ENCODE measurements around the gene CSK. TPM values are rescaled to one million over a fixed set of nuclear protein-coding genes. Genes with fewer than 3 reads are reported as not detected.

The CSK gene
- total RNA-seq, 3 donors from 2014 or later (not counting 1 experiment from before 2014, with no cell fraction given): 282 to 334 (median 287) TPM

DNA sequence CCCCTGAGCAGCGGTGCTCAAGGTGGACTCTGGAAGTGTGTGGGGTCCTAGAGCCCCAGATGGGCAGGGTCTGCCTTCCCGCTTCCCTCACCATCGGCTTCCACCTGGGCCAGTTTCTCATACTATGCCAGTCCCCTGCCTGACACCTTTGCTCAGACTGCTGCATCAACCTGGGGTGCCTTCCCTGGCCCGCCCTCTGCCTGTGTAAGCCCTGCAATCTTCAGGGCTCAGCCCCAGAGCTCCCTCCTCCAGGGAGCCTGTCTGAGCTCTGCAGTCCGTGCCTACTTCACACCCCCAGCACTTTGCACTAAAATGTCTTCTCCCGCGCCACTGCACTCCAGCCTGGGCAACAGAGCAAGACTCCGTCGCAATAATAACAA lies 13.1 kb downstream of the CSK start:
- Histone ChIP-seq H3K36me3 (ENCODE audit: control insufficient read depth, insufficient read depth, low read length) (peaks cover 35% of the 10 kb centered on the region), H3K4me1 (ENCODE audit: control insufficient read depth, insufficient read depth, low read length) (peaks cover 95% of the 10 kb centered on the region), H3K27ac (ENCODE audit: low read length) (peak overlapping the region; percentile 70), H3K27me3 (ENCODE audit: control insufficient read depth, insufficient read depth, low read length) (no peaks in the 10 kb centered on the region), H3K4me3 (ENCODE audit: low read length) (no peak overlapping the region), H3K9me3 (ENCODE audit: control insufficient read depth, insufficient read depth, low read length) (no peaks in the 10 kb centered on the region)
- intact Hi-C loops (cut with micrococcal nuclease): no loop called here
- Mint-ChIP-seq H3K4me3 (peak overlapping the region; percentile 76), H3K4me1 (peaks cover 64 to 83% of the 10 kb centered on the region in 2 donors), H3K9me3 (no peaks in the 10 kb centered on the region), H3K36me3 (no peaks in the 10 kb centered on the region), H3K27ac (peak overlapping the region; percentile 92 to 93), H3K27me3 (ENCODE audit: low read depth in 2 of 2) (no peaks in the 10 kb centered on the region)
- peak in 1 of 2 donors; percentile 52 for DNase-seq
- TF ChIP-seq, protein P1, sequence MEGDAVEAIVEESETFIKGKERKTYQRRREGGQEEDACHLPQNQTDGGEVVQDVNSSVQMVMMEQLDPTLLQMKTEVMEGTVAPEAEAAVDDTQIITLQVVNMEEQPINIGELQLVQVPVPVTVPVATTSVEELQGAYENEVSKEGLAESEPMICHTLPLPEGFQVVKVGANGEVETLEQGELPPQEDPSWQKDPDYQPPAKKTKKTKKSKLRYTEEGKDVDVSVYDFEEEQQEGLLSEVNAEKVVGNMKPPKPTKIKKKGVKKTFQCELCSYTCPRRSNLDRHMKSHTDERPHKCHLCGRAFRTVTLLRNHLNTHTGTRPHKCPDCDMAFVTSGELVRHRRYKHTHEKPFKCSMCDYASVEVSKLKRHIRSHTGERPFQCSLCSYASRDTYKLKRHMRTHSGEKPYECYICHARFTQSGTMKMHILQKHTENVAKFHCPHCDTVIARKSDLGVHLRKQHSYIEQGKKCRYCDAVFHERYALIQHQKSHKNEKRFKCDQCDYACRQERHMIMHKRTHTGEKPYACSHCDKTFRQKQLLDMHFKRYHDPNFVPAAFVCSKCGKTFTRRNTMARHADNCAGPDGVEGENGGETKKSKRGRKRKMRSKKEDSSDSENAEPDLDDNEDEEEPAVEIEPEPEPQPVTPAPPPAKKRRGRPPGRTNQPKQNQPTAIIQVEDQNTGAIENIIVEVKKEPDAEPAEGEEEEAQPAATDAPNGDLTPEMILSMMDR (IDR thresholded peaks at IDR 0.05): no peak
- 47% methylated on average over 5 of the region's 9 CpGs for WGBS (ENCODE audit: insufficient coverage)
- peak in 2 of 3 donors; percentile 15 to 31 for ATAC-seq

DNA sequence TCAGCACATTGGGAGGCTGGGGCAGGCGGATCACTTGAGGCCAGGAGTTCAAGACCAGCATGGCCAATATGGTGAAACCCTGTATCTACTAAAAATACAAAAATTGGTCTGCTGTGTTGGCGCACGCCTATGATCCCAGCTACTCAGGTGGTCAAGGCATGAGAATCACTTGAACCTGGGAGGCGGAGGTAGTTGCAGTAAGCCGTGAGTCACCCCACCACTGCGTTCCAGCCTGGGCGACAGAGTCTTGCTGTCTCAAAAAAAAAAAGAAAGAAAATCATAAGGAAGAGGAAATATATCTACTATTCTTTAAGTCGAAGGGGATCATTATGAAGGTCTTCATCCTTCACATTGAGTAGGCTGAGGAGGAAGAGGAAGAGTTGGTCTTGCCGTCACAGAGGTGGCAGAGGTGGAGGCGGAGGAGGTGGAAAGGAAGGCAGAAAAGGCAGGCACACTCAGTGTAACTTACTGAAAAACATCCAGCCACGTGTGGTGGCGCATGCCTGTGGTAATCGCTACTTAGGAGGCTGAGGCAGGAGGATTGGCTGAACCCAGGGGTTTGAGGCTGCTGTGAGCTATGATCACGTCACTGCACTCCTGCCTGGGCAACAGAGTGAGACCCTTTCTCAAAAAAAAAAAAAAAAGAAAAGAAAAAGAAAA lies 14.2 kb downstream of the CSK start:
- H3K27ac ChIP-seq (ENCODE audit: low read length): peak overlapping the region; percentile 70
- H3K36me3 ChIP-seq (ENCODE audit: control insufficient read depth, insufficient read depth, low read length): peaks cover 45% of the 10 kb centered on the region
- Mint-ChIP-seq H3K4me3 (peak overlapping the region; percentile 76), H3K36me3 (no peaks in the 10 kb centered on the region), H3K4me1 (peaks cover 56 to 80% of the 10 kb centered on the region in 2 donors), H3K9me3 (no peaks in the 10 kb centered on the region), H3K27ac (peak overlapping the region; percentile 92 to 93), H3K27me3 (ENCODE audit: low read depth in 2 of 2) (no peaks in the 10 kb centered on the region)
- no peaks in the 10 kb centered on the region for H3K9me3 ChIP-seq (ENCODE audit: control insufficient read depth, insufficient read depth, low read length)
- peak in 1 of 3 donors; percentile 22 for ATAC-seq
- H3K4me1 ChIP-seq (ENCODE audit: control insufficient read depth, insufficient read depth, low read length): peaks cover 96% of the 10 kb centered on the region
- DNase-seq: peak in 1 of 2 donors; percentile 61
- no peak overlapping the region for H3K4me3 ChIP-seq (ENCODE audit: low read length)
- intact Hi-C loops (cut with micrococcal nuclease): loop anchor here (1.0 kb wide), 1 partner anchor 9 kb away; no protein-coding TSS in a partner anchor
- TF ChIP-seq, protein P1 (IDR thresholded peaks at IDR 0.05): no peak
- WGBS (ENCODE audit: insufficient coverage): 54% methylated on average over 14 of the region's 14 CpGs
- no peaks in the 10 kb centered on the region for H3K27me3 ChIP-seq (ENCODE audit: control insufficient read depth, insufficient read depth, low read length)

DNA sequence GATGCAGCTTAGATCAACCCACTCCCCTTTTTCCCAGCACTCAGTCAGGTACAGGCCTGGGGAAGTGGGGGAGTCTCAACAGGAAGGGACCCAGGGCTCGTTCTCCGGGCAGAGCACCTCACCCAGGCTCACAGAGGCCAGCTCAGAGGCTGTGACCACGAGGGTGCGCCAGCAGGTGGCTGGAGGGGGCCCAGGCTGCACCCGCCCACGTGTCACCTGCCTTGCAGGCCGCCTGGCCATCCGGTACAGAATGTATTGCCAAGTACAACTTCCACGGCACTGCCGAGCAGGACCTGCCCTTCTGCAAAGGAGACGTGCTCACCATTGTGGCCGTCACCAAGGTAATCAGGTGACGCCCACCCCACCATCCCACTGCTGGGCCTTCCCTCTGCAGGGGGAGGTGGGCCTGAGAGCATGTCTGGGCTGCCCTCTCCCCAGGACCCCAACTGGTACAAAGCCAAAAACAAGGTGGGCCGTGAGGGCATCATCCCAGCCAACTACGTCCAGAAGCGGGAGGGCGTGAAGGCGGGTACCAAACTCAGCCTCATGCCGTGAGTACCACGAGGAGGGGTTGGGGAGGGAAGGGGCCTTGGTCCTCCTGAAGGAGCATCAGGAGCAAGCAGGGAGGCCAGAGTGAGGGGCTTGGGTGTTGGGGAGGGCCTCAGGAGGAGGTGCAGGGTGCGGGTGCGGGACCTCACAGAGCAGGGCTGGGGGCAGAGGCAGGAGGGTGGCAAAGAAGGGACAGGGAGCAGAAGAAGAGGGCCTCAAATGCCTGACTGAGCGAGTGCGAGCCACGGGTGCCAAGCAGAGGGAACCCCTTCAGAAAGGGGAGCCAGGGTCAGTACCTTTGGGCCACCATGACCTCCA lies 16.7 kb downstream of the CSK start:
- H3K27me3 ChIP-seq (ENCODE audit: control insufficient read depth, insufficient read depth, low read length): no peaks in the 10 kb centered on the region
- peaks cover 76% of the 10 kb centered on the region for H3K4me1 ChIP-seq (ENCODE audit: control insufficient read depth, insufficient read depth, low read length)
- no peak overlapping the region for H3K4me3 ChIP-seq (ENCODE audit: low read length)
- intact Hi-C loops (cut with micrococcal nuclease): no loop called here
- H3K27ac Mint-ChIP-seq: peak overlapping the region; percentile 92 to 93
- H3K27me3 Mint-ChIP-seq (ENCODE audit: low read depth in 2 of 2): no peaks in the 10 kb centered on the region
- WGBS (ENCODE audit: insufficient coverage): 56% methylated on average over 25 of the region's 25 CpGs
- no peaks in the 10 kb centered on the region for H3K9me3 ChIP-seq (ENCODE audit: control insufficient read depth, insufficient read depth, low read length)
- H3K27ac ChIP-seq (ENCODE audit: low read length): peak overlapping the region; percentile 97
- H3K4me3 Mint-ChIP-seq: peak overlapping the region; percentile 45
- H3K4me1 Mint-ChIP-seq: peaks cover 36 to 57% of the 10 kb centered on the region in 2 donors
- ATAC-seq: no peak
- H3K36me3 Mint-ChIP-seq: no peaks in the 10 kb centered on the region
- peak in 1 of 2 donors; percentile 29 for DNase-seq
- TF ChIP-seq, protein P1 (IDR thresholded peaks at IDR 0.05): no peak
- H3K36me3 ChIP-seq (ENCODE audit: control insufficient read depth, insufficient read depth, low read length): peaks cover 63% of the 10 kb centered on the region
- no peaks in the 10 kb centered on the region for H3K9me3 Mint-ChIP-seq

All from natural killer cell (primary cell).